Lung (tissue), 12 donors: ENCODE measurements around the gene PTX4. TPM values are rescaled to one million over a fixed set of nuclear protein-coding genes. Genes with fewer than 3 reads are reported as not detected.

ENCODE experiments used
- ATAC-seq: fragments of 200-7000 bp; cut with Tn5 transposase; one replicate; pipeline ENCODE4 v1.9.1; 2020; ENCODE audit warnings: moderate number of reproducible peaks; ENCODE audit not compliant: insufficient read depth, low FRiP score
- DNase-seq, 3 donors: peaks; one replicate each; pipeline ENCODE4 v3.0.0-alpha.2; 2013 to 2017
- H3K27ac ChIP-seq, 2 donors: one replicate each; pipeline ENCODE4 v1.5.1; 2013; ENCODE audit warnings: mild to moderate bottlenecking in 2 of 2, moderate library complexity in 2 of 2, control low read depth in 1 of 2, inconsistent platforms in 1 of 2, low read depth in 1 of 2, low read length in 1 of 2
- H3K27me3 ChIP-seq, 3 donors: one replicate each; pipeline ENCODE4 v1.5.1; 2013; ENCODE audit warnings: low read length in 2 of 3; ENCODE audit not compliant: control insufficient read depth in 3 of 3, insufficient read depth in 3 of 3
- H3K36me3 ChIP-seq, 4 donors: one replicate each; pipeline ENCODE4 v1.5.1; 2013; ENCODE audit warnings: low read length in 4 of 4, mild to moderate bottlenecking in 1 of 4, moderate library complexity in 1 of 4; ENCODE audit not compliant: control insufficient read depth in 4 of 4, insufficient read depth in 4 of 4
- H3K4me1 ChIP-seq, 5 donors: one replicate each; pipeline ENCODE4 v1.5.1; 2013; ENCODE audit warnings: low read length in 5 of 5, mild to moderate bottlenecking in 2 of 5, moderate library complexity in 1 of 5; ENCODE audit not compliant: control insufficient read depth in 5 of 5, insufficient read depth in 5 of 5
- H3K4me3 ChIP-seq: one replicate; pipeline ENCODE4 v1.5.1; 2013; ENCODE audit warnings: mild to moderate bottlenecking, control low read depth, moderate library complexity
- H3K9ac ChIP-seq, 2 donors: one replicate each; pipeline ENCODE4 v1.5.1; 2013; ENCODE audit warnings: low read length in 2 of 2, control low read depth in 1 of 2; ENCODE audit not compliant: insufficient read depth in 1 of 2
- H3K9me3 ChIP-seq, 4 donors: one replicate each; pipeline ENCODE4 v1.5.1; 2013; ENCODE audit warnings: low read length in 3 of 4, mild to moderate bottlenecking in 1 of 4, moderate library complexity in 1 of 4; ENCODE audit not compliant: control insufficient read depth in 4 of 4, insufficient read depth in 3 of 4
- WGBS, 2 donors: extraction: QIAGEN DNeasy Blood & Tissue Kit; methylation state at CpG; one replicate each; pipeline ENCODE4 v1.1.7; 2013; 5-methylcytosine and 5-hydroxymethylcytosine counted together
- polyA plus RNA-seq, 2 donors: library from polyadenylated mRNA; stranded (reverse); fragments of 200-250 nt; gene quantifications; one replicate each; pipeline ENCODE4 v1.2.1, GENCODE V29; 2013
- total RNA-seq, 2 donors: library from RNA; depleted of rRNA in 1 of 2; stranded (reverse); fragments of >200 nt in 1 of 2; gene quantifications; one replicate each; pipeline ENCODE4 v1.2.1, GENCODE V29; 2014 to 2021
- TF ChIP-seq, protein P1 (sequence below): IDR thresholded peaks from 2 replicates; pipeline ENCODE4 v1.5.1; 2012; ENCODE audit warnings: mild to moderate bottlenecking; ENCODE audit errors: control extremely low read depth, extremely low read depth
- donor health status: control.
- donor health status: control.
- donor health status: Bipolar disorder and iron deficiency.
- donor health status: healthy.
- donor health status: DM: yes; HTN: yes; CAD: no.

Gene PTX4
- total and polyA plus RNA-seq, 4 donors, result 0.02 to 0.31 (median 0.25) TPM; not detected in 1

DNA sequence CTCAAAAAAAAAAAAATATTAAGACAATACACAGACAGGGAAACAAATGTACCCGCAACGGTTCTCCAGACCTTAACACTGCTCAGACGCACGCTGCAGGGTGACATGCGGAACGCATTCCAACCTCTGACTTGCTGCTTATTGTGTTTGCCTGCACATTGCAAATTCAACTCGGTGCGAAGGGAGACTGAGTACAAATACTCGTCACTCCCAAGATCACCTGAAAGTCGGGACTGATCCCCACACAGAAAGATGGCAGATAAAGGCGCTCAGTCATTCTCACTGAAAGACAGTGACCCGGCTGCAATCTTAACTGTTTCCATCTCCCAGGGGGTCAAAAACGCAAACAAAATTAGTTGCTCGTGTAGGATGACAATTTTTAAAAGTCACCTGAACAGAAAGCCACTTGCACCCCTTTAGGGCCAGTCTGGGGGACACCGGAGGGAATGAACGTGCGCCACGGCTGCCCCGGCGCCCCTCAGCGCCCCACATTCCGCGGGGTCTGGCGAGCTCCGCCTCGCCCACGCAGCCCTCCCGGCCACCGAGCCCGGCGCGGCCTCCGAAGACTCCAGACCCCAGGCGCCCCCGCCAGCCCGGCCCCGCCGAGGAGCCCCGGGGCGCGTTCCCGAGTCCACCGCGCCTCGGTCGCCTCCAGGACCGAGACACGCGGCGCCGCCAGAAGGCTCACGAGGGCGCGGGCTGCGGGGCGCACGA lies 14.5 kb downstream of the PTX4 start:
- no peaks in the 10 kb centered on the region for H3K27me3 ChIP-seq
- peak overlapping the region; percentile 96 for H3K4me3 ChIP-seq
- no peaks in the 10 kb centered on the region for H3K9me3 ChIP-seq
- H3K4me1 ChIP-seq, result peaks cover 0 to 20% (median 4%) of the 10 kb centered on the region in 5 donors
- peak overlapping the region; percentile 89 to 91 for H3K27ac ChIP-seq
- H3K9ac ChIP-seq, result peak overlapping the region; percentile 61 to 88
- H3K36me3 ChIP-seq, result peaks cover 0 to 2% (median 0%) of the 10 kb centered on the region in 4 donors
- WGBS, 2 donors, result 9 to 12% methylated on average over 38 to 57 of the region's 57 CpGs
- TF ChIP-seq, protein P1, sequence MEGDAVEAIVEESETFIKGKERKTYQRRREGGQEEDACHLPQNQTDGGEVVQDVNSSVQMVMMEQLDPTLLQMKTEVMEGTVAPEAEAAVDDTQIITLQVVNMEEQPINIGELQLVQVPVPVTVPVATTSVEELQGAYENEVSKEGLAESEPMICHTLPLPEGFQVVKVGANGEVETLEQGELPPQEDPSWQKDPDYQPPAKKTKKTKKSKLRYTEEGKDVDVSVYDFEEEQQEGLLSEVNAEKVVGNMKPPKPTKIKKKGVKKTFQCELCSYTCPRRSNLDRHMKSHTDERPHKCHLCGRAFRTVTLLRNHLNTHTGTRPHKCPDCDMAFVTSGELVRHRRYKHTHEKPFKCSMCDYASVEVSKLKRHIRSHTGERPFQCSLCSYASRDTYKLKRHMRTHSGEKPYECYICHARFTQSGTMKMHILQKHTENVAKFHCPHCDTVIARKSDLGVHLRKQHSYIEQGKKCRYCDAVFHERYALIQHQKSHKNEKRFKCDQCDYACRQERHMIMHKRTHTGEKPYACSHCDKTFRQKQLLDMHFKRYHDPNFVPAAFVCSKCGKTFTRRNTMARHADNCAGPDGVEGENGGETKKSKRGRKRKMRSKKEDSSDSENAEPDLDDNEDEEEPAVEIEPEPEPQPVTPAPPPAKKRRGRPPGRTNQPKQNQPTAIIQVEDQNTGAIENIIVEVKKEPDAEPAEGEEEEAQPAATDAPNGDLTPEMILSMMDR, result no peak
- DNase-seq (no peak), ATAC-seq (no peak)

GRCh38 chr16:1472974-1473373 lies 15.8 kb downstream of the PTX4 start:
- peaks cover 0 to 2% (median 0%) of the 10 kb centered on the region in 4 donors for H3K36me3 ChIP-seq
- no peak overlapping the region for H3K4me3 ChIP-seq
- 69 to 72% methylated on average over 3 of the region's 3 CpGs for WGBS, 2 donors
- TF ChIP-seq, protein P1, result no peak
- ATAC-seq, result no peak
- no peaks in the 10 kb centered on the region for H3K27me3 ChIP-seq
- H3K4me1 ChIP-seq, result peaks cover 0 to 20% (median 4%) of the 10 kb centered on the region in 5 donors
- H3K9ac ChIP-seq, result no peak overlapping the region
- H3K9me3 ChIP-seq, result no peaks in the 10 kb centered on the region
- no peak overlapping the region for H3K27ac ChIP-seq
- DNase-seq, result no peak

DNA sequence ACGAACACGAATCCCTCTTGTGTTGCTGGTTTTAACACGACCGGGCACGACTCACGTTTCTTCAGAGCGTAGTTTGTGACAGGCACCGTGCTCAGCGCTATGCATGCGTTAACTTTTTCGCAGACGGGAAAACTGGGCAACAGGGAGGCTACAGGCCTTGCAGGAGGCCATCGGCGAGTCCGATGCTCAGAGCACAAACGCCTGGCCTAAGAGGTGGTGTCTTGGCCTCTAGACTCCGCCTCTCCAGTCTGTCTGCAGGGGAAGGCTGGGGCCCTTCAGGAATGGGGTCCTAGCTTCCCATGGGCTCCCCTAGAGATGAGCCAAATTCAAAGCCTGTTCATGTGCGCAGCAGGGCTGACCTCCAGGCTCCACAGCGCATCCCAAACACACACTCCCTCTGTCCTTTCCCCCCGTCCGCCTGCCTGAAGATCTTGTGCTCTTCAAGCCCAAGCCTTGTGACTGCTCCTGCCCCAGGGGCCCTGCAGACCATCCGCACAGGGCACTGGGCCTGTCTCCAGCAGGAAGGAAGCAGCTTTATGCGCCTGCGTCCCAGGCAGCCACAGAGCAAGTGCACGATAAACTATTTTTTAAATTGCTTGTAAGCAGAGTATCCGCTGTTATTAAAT lies 17.1 kb downstream of the PTX4 start:
- Histone ChIP-seq H3K9ac (no peak overlapping the region), H3K4me3 (no peak overlapping the region), H3K36me3 (peaks cover 0 to 2% (median 0%) of the 10 kb centered on the region in 4 donors), H3K27ac (peak overlapping the region in 1 of 2 donors; percentile 51), H3K27me3 (no peaks in the 10 kb centered on the region), H3K4me1 (peaks cover 0 to 26% (median 4%) of the 10 kb centered on the region in 5 donors), H3K9me3 (no peaks in the 10 kb centered on the region)
- no peak for ATAC-seq
- TF ChIP-seq, protein P1, result no peak
- WGBS, 2 donors, result 36 to 70% methylated on average over 26 of the region's 26 CpGs
- no peak for DNase-seq
